ENCODE measurements around the gene CPA1.

GRCh38 chr7:130380861-130381455 is 664 bp downstream of the CPA1 start:
- TF ChIP-seq CTCF (optimal IDR thresholded peaks at IDR 0.05 in 1 of 3, IDR thresholded peaks at IDR 0.05 in 1 of 3, conservative IDR thresholded peaks at IDR 0.05 in 1 of 3; ENCODE audit: extremely low read depth in 1 of 3, insufficient read depth in 2 of 3, low read length in 3 of 3) (no peak), EZH2 (IDR thresholded peaks at IDR 0.05; ENCODE audit: low read length) (no peak)
